ENCODE results near the gene IDH2.
"Not testable (repeated sequence)": the region's sequence is repeated elsewhere in the genome, so short reads cannot be mapped to it uniquely, and the experiment has no call there.

The IDH2 gene

DNA sequence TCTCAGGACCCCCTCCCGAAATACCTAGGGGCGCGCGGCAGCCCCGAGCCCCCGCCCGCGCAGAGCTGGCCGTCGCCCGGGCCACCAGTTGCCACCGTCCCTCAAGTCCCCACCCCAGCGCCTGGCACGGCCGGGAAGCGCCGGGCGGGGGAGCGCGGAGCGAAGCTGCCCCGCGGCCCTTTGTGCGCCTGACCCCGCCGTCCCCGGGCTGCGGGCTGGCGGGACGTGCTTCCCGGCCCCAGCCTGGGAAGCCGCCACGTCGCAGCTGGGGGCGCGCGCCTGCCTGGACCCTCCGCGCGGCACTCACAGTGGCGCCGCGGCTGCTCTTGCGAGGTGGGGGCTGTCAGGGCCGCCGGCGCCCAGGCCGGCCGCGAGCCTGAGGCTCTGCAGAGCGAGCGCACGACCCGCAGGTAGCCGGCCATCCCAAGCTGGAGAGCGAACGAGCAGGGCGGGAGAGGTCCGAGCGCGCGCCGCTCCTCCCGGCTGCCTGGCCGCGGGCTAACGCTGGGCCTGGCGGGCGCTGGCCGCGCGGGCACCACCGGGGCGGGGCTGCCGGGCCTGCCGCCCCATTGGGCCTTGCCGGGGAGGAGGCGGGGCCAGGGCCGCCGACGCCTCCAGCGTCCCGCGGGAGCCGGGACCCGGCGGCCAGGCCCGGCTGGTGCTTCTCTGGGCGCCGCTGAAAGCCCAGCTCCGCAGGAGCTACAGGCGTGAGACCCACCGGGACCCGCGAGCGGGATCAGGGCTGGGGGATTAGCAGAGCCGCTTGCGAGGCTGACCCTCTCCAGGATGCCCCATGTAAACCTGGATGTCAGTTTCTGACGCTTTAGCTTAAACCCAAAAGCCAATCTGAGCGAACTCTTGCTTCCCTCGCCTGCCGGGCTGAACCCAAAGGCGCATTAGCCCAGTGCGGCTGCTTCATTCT is at the start of gene IDH2:
Gene IDH2 (minus strand): TSS at position 500 of the 922 bp plus-strand sequence. CDS start 78 bp downstream, at position 422.
- TF ChIP-seq POLR2A (IDR thresholded peaks at IDR 0.05; ENCODE audit: low read length) (peak; percentile 91), GATA1 (IDR thresholded peaks at IDR 0.05; ENCODE audit: low read depth, low read length) (no peak)
- DNase-seq: peak; percentile 85 to 89

DNA sequence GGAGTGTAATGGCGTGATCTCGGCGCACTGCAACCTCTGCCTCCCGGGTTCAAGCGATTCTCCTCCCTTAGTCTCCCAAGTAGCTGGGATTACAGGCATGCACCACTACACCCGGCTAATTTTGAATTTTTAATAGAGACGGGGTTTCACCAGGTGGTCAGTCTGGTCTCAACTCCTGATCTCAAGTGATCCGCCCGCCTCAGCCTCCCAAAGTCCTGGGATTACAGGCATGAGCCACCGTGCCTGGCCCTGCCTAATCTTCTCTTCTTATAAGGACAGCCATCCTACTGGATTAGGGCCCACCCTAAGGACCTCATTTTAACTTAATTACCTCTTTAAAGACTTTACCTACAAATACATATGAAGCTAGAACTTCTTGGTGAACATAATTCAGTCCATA is 48.3 kb upstream of the IDH2 start:
- DNase-seq: not testable (repeated sequence)

DNA sequence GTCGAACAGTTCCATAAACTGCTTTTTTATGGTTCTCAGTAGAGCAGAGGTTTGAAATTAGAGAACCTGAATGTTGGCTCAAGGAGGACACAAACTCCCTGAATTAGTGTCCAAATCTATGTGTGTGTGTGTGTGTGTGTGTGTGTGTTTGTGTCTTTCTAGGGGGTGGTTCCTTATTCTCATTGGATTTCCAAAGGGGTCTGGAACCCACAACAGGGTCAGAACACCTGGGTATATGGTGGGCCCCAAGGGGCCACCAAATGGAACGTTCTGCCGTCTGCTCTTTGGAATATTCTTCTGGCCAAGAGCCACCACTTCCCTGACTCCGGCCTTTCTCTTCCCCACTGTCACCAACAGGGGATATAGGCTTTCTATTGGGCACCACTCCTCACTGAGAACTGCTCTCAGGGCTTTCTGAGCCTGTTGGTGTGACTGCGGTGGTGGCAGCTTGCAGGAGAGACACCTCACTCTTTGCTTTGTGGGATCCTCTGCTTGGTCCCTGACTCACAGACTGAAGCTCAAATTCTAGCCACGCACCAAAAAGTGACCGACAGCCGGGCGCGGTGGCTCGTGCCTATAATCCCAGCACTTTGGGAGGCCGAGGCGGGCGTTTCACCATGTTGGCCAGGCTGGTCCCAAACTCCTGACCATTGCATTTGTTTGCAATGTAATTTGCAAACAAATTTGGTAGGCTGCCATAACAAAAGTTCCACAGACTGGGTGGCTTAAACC is 47.5 kb upstream of the IDH2 start:
- no peak for TF ChIP-seq POLR2A (IDR thresholded peaks at IDR 0.05; ENCODE audit: low read length)
- no peak for TF ChIP-seq GATA1 (IDR thresholded peaks at IDR 0.05; ENCODE audit: low read depth, low read length)
- no peak for DNase-seq

DNA sequence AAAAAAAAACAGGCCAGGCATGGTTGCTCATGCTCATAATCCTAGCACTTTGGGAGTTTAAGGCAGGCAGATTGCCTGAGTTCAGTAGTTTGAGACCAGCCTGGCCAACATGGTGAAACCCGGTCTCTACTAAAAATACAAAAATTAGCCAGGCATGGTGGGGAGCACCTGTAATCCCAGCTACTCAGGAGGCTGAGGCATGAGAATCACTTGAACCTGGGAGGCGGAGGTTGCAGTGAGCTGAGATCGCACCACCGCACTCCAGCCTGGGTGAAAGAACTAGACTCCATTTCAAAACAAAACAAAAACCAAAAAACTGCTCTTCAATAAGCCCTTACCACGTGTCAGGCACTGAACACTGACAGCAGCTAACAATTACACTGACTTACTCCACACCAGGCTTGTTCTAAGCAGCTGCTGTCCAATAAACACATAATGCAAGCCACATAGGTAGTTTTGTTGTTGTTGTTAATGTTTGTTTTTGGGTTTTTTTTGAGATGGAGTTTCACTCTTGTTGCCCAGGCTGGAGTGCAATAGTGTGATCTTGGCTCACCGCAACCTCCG is 44.0 kb upstream of the IDH2 start:
- DNase-seq: not testable (repeated sequence)

DNA sequence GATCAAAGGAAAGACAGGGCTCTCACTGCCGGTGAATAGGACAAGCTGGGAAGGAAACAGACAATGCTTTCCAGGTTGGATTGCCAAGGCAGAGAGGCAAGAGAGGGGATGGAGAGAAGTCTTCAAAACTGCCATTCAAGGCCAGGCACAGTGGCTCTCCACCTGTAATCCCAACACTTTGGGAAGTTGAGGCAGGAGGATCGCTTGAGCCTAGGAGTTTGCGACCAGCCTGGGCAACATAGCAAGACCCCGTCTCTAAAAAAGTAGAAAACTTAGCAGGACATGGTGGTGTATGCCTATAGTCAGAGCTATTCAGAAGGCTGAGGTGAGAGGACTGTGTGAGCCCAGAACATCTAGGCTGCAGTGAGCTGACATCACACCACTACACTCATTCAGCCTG is 43.5 kb upstream of the IDH2 start:
- no peak for TF ChIP-seq POLR2A (IDR thresholded peaks at IDR 0.05; ENCODE audit: low read length)
- no peak for TF ChIP-seq GATA1 (IDR thresholded peaks at IDR 0.05; ENCODE audit: low read depth, low read length)
- DNase-seq: no peak

DNA sequence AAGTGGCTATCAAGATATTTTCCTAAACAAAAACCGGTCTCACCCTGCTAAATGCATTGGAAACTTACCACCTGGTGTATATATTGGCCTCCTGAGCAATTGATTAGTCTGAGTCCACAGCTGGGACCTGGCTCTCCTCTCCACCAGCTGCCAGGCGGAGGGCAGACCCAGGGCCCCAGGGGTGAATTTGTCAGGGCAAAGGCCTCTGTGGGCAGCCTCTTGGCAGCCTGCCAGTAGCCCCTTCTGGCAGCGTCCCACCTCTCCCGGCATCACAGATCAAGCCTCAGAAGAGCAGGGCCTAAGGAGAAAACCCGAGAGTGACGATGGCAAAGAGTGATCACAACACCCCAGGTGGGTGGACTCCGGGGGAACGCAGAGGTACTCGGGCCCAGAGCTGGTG is 43.0 kb upstream of the IDH2 start:
- TF ChIP-seq GATA1 (IDR thresholded peaks at IDR 0.05; ENCODE audit: low read depth, low read length) (no peak), POLR2A (IDR thresholded peaks at IDR 0.05; ENCODE audit: low read length) (no peak)

DNA sequence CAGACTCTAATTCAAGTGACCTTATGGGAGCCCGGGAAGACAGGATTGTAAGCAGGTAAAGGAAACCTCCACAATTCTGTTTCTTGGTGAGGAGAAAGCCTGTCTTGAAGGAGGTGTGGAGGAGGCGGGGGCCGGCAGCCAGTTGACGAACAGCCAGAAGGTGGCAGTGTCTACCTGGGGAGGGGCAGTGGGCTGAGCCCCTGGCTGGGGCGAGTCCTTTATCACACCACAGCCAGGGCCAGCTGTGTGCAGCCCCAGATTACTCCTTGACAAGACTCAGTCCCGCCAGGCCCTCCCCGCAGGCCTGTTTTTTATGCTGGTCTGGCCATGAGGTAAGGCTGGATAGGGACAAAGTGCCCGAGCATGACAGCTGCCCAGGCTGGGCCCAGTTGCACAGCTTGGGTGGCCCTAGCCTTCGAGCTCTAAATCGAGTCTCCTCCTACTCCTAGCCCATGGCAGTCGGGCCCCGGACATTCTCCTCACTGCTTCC is 40.9 kb upstream of the IDH2 start:
- peak; percentile 98 to 100 for DNase-seq
- peak; percentile 97 for TF ChIP-seq GATA1 (IDR thresholded peaks at IDR 0.05; ENCODE audit: low read depth, low read length)
- TF ChIP-seq POLR2A (IDR thresholded peaks at IDR 0.05; ENCODE audit: low read length): peak; percentile 50

More for the DNA sequence above, 43.0 kb upstream of the IDH2 start:
- no peak for DNase-seq

DNA sequence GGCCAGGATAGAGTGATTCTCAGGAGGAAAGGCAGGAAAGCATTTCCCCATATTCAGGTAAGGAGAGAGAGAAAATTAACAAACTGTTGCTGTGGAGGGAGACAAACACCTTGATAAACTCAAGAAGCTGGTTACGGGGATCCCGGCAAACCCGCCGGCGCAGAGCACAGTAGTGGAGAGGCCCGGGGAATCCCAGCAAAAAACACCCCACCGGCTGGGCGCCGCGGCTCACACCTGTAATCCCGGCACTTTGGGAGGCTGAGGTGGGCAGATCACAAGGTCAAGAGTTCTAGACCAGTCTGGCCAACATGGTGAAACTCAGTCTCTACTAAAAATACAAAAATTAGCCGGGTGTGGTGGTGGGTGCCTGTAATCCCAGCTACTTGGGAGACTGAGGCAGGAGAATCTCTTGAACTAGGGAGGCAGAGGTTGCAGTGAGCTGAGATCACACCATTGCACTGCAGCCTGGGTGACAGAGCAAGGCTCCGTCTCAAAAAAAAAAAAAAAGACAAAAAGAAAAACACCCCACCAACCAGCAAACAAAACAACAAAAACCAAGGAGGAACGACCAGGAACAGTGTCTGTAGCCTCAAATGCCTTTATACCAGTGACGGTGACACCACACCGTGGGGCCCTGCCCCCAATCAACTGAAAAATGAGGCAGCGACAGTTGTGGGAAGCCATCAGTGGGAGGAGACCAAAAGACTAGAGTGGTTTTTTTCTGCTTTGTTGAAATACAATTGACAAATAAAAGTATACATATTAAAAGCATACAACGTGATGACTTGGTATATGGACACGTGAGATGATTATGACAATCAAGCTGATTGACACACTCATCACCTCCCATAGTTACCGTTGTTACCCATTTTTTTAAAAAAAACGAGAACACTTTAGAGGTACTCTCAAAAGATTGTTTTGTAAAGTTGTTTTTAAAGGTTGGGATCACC is 40.2 kb upstream of the IDH2 start:
- peak; percentile 78 to 80 for DNase-seq
- TF ChIP-seq GATA1 (IDR thresholded peaks at IDR 0.05; ENCODE audit: low read depth, low read length) (no peak), POLR2A (IDR thresholded peaks at IDR 0.05; ENCODE audit: low read length) (no peak)

DNA sequence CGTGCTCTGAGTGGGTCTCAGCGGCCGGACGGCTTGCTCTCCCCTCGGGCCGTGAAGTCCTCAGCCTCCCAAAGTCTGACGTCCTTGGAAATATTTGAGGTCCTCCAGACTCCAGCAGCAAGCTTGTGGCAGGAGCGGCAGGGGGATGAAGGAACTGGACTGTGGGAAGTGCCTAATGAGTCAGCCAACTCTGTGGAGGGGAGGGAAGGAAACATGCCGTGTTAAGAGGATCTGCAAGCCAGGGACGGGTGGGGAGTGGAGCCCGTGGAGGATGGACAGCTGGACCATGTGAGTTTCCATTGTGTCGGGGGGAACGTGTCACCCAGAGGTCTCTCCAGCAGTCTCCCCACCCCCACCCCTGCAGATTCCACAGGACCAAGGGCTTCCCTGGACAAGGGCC is 39.4 kb upstream of the IDH2 start:
- no peak for DNase-seq
- no peak for TF ChIP-seq POLR2A (IDR thresholded peaks at IDR 0.05; ENCODE audit: low read length)
- no peak for TF ChIP-seq GATA1 (IDR thresholded peaks at IDR 0.05; ENCODE audit: low read depth, low read length)

DNA sequence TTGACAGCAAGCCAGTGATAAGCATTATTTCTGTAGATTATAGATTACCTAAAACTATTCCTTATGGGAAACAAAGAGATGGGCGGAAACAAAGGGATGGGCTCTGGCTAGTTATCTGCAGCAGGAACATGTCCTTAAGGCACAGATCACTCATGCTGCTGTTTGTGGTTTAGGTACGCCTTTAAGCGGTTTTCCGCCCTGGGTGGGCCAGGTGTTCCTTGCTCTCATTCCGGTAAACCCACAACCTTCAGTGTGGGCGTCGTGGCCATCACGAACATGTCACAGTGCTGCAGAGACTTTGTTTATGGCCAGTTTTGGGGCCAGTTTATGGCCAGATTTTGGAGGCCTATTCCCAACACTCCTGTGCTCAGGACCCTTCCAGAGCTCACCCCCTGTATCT is 37.3 kb upstream of the IDH2 start:
- not testable (repeated sequence) for DNase-seq

DNA sequence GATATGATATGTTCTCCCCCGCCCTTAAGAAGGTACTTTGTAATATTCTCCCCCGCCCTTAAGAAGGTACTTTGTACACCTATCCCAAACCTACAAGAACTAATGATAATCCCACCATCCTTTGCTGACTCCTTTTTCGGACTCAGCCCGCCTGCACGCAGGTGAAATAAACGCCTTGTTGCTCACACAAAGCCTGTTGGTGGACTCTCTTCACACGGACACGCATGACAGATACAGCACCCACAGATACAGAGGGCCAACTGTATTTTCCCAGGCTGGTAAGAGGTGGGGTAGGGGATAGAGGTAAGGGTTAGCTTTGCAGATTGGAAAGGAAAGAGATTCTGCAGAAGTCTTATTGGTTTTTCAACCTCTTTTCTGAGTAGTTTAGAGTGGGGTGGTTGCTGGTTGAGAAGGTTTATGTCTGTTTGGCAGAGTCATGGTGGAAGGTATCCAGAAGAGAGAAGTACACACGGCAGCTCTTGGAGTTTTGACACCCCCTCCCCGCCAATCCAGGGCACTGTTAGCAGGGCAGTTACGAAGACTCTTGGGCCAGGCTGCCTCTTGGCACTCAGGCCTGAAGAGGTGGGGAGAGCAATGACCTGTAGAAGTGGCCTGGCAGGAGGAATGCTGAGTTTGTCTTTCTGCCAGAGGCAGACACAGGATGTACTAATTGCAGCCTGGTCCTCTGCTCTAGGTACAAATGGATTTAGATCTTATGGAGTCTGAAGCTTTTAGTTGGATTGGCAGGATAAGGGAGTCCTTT is 36.0 kb upstream of the IDH2 start:
- TF ChIP-seq GATA1 (IDR thresholded peaks at IDR 0.05; ENCODE audit: low read depth, low read length): no peak
- TF ChIP-seq POLR2A (IDR thresholded peaks at IDR 0.05; ENCODE audit: low read length): no peak
- DNase-seq: no peak

DNA sequence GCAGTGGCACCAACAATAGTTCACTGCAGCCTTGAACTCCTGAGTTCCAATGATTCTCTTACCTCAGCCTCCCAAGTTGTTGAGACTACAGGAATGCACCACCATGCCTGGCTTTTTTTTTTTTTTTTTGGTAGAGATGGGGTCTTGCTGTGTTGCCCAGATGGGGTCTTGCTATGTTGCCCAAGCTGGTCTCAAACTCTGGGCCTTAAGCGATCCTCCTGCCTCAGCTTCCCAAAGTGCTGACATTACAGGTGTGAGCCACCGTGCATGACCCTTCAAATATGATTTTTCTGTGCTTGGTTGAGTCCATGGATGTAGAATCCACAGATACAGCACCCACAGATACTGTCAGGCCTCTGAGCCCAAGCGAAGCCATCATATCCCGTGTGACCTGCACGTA is 30.2 kb upstream of the IDH2 start:
- DNase-seq: no peak
- TF ChIP-seq GATA1 (IDR thresholded peaks at IDR 0.05; ENCODE audit: low read depth, low read length) (no peak), POLR2A (IDR thresholded peaks at IDR 0.05; ENCODE audit: low read length) (no peak)

DNA sequence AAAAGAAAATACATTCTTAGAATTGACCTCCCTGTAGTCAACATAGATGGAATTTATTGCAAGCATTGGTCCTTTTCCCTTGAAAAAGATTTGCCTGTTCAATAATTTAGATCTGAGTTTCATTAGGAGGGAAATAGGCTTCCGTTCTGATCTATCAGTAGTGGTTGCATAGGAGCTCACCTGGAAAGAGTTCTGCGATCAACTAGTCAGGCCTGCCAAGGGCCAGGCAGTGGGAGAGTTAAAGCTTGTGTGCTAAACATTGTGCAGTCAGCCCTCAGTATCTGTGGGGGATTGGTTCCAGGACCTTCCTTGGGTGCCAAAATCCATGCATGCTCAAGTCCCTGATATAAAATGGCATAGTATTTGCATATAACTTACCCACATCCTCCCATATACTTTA is 29.6 kb upstream of the IDH2 start:
- no peak for TF ChIP-seq POLR2A (IDR thresholded peaks at IDR 0.05; ENCODE audit: low read length)
- TF ChIP-seq GATA1 (IDR thresholded peaks at IDR 0.05; ENCODE audit: low read depth, low read length): no peak
- no peak for DNase-seq

Measured in erythroblast (primary cell).